Gastrocnemius medialis (tissue), 4 donors: ENCODE measurements around the gene NAB2. TPM values are rescaled to one million over a fixed set of nuclear protein-coding genes. Genes with fewer than 3 reads are reported as not detected.

ENCODE experiments used
- ATAC-seq, 2 donors: fragments of 150-250 bp; one replicate each; pipeline ENCODE4 v1.9.1; 2016
- DNase-seq, 2 donors: peaks; one replicate each; pipeline ENCODE4 v3.0.0-alpha.2; 2019
- H3K27ac ChIP-seq, 4 donors: fragments of 200-600 bp; sonication (generic); 1 replicate in 1 of 4; 2 replicates in 3 of 4; pipeline ENCODE4 v1.5.1; 2016 to 2018; ENCODE audit warnings: mild to moderate bottlenecking in 2 of 4, moderate library complexity in 1 of 4
- H3K27me3 ChIP-seq, 3 donors: fragments of 200-600 bp; sonication (generic) in 2 of 3; 1 replicate in 1 of 3; 2 replicates in 2 of 3; pipeline versions ENCODE4 v1.5.1 to v1.6.0; 2016 to 2019; ENCODE audit warnings: mild to moderate bottlenecking in 1 of 3, moderate library complexity in 1 of 3
- H3K36me3 ChIP-seq, 2 donors: fragments of 200-600 bp; sonication (generic) in 1 of 2; one replicate each; pipeline ENCODE4 v1.5.1; 2017 to 2018
- H3K4me1 ChIP-seq, 2 donors: fragments of 200-600 bp; sonication (generic) in 1 of 2; one replicate each; pipeline ENCODE4 v1.5.1; 2016 to 2017; ENCODE audit warnings: mild to moderate bottlenecking in 2 of 2
- H3K4me3 ChIP-seq, 4 donors: fragments of 200-600 bp; sonication (generic) in 3 of 4; 1 replicate in 1 of 4; 2 replicates in 3 of 4; pipeline ENCODE4 v1.5.1; 2016 to 2019; ENCODE audit warnings: mild to moderate bottlenecking in 2 of 4
- H3K9me3 ChIP-seq, 3 donors: fragments of 200-600 bp; sonication (generic) in 2 of 3; 1 replicate in 1 of 3; 2 replicates in 2 of 3; pipeline ENCODE4 v1.5.1; 2016 to 2019
- POLR2A ChIP-seq, 2 donors: fragments of 450-650 bp; IDR thresholded peaks; one replicate each; pipeline ENCODE4 v1.6.1; 2017; ENCODE audit warnings: antibody characterized with exemption in 2 of 2, mild to moderate bottlenecking in 2 of 2, moderate library complexity in 2 of 2
- in situ Hi-C, 4 donors: fragments of 200-750 bp; cut with MboI; loops; one replicate each; pipeline versions ENCODE4 v1.15.0 to v1.8.0; 2017; ENCODE audit warnings: low sequenced_read_pairs in 4 of 4
- intact Hi-C: fragments of 100-400 bp; cut with DNase I; formaldehyde crosslinking; loops from one replicate; pipeline ENCODE4 v1.15.1; 2023; ENCODE audit warnings: low total_unique reads
- total RNA-seq, 4 donors: library from RNA; depleted of rRNA; stranded (reverse); fragments of >200 nt; gene quantifications; one replicate each; pipeline versions ENCODE4 v1.1.0 to v1.2.3, GENCODE V29; 2016
- TF ChIP-seq, protein P1 (sequence below), 5 experiments: fragments of 450-650 bp in 3 of 5; fragments of 200-600 bp in 2 of 5; sonication (generic) in 2 of 5; IDR thresholded peaks in 4 of 5; conservative IDR thresholded peaks in 1 of 5; 1 replicate in 4 of 5; 2 replicates in 1 of 5; pipeline ENCODE4 v1.5.1; 2016 to 2019; ENCODE audit warnings: antibody characterized with exemption in 5 of 5, mild to moderate bottlenecking in 3 of 5, moderate library complexity in 3 of 5

Gene NAB2
- total RNA-seq, 4 donors from 2014 or later, result 4.8 to 9.5 (median 5.5) TPM

DNA sequence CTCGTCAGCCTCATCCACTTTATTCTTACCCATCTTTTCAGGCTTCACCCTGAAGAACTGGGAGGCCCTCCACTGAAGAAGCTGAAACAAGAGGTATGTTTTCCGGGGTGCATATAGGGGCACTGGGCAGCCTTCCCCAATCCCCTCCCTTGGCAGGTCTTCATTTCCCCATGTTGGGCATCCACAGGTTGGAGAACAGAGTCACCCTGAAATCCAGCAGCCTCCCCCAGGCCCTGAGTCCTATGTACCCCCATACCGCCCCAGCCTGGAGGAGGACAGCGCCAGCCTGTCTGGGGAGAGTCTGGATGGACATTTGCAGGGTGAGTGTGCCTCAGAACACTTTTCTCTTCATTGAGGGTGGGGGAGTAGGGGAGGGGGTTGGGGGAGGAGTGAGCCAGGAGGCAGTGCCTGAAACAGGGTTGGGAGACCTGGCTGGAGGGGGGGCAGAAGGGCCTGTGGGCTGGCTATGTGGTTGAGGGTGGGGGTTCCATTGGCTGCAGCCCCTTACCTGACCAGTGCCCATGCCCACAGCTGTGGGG lies 4.0 kb downstream of the NAB2 start:
- Histone ChIP-seq H3K36me3 (peaks cover 0 to 12% of the 10 kb centered on the region in 2 donors), H3K4me3 (no peak overlapping the region), H3K4me1 (peaks cover 0 to 27% of the 10 kb centered on the region in 2 donors), H3K9me3 (no peaks in the 10 kb centered on the region), H3K27ac (peak overlapping the region; percentile 60 to 71 (median 64)), H3K27me3 (no peaks in the 10 kb centered on the region)
- intact Hi-C loops (no loop called here), in situ Hi-C loops (no loop called here)
- no peak for ATAC-seq
- no peak for DNase-seq
- TF ChIP-seq, protein P1, sequence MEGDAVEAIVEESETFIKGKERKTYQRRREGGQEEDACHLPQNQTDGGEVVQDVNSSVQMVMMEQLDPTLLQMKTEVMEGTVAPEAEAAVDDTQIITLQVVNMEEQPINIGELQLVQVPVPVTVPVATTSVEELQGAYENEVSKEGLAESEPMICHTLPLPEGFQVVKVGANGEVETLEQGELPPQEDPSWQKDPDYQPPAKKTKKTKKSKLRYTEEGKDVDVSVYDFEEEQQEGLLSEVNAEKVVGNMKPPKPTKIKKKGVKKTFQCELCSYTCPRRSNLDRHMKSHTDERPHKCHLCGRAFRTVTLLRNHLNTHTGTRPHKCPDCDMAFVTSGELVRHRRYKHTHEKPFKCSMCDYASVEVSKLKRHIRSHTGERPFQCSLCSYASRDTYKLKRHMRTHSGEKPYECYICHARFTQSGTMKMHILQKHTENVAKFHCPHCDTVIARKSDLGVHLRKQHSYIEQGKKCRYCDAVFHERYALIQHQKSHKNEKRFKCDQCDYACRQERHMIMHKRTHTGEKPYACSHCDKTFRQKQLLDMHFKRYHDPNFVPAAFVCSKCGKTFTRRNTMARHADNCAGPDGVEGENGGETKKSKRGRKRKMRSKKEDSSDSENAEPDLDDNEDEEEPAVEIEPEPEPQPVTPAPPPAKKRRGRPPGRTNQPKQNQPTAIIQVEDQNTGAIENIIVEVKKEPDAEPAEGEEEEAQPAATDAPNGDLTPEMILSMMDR (IDR thresholded peaks at IDR 0.05 in 4 of 5, conservative IDR thresholded peaks at IDR 0.05 in 1 of 5), result no peak
- TF ChIP-seq POLR2A (IDR thresholded peaks at IDR 0.05), result no peak

DNA sequence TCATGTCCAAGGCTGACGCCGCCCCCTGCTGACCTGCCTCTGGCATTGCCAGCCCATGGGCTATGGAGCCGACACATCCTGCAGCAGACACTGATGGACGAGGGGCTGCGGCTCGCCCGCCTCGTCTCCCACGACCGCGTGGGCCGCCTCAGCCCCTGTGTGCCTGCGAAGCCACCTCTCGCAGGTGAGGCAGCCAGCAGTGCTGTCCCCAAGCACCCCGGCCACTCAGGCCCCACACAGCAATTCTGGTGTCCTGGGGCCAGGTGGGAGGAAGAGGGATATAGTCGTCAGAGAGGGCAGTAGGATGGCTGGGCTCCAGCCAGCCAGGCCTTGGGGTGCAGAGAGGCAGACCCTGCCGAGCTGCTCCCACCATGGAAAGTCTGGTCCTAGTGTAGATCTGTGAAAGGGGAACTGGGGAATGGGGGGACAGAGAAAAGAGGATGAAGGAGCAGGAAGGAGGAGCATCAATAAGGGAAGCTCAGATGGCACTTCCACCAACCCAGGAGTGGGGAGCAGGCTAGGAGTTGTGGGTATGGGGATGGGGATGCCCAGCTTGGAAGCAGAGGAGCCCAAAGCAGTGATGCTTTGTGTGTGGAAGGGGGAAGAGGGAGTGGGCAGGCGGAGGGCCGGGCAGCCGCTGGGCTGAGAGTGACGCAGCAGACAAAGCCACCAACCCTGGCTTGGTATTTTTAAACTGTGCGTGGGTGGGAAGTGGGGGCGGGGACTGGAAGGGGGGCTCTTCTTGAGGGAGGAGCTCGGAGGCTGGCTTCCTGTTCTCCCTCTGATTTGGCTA lies 4.7 kb downstream of the NAB2 start:
- Histone ChIP-seq H3K4me3 (no peak overlapping the region), H3K27me3 (no peaks in the 10 kb centered on the region), H3K36me3 (peaks cover 0 to 12% of the 10 kb centered on the region in 2 donors), H3K4me1 (peaks cover 0 to 23% of the 10 kb centered on the region in 2 donors), H3K9me3 (no peaks in the 10 kb centered on the region), H3K27ac (peak overlapping the region; percentile 60 to 71 (median 64))
- TF ChIP-seq, protein P1 (IDR thresholded peaks at IDR 0.05 in 4 of 5, conservative IDR thresholded peaks at IDR 0.05 in 1 of 5), result peak in 3 of 5 experiments; percentile 14 to 45 (median 44)
- TF ChIP-seq POLR2A (IDR thresholded peaks at IDR 0.05), result peak in 1 of 2 donors; percentile 7
- ATAC-seq, result peak; percentile 24 to 50
- peak; percentile 37 to 59 for DNase-seq
- in situ Hi-C loops (no loop called here), intact Hi-C loops (no loop called here)

DNA sequence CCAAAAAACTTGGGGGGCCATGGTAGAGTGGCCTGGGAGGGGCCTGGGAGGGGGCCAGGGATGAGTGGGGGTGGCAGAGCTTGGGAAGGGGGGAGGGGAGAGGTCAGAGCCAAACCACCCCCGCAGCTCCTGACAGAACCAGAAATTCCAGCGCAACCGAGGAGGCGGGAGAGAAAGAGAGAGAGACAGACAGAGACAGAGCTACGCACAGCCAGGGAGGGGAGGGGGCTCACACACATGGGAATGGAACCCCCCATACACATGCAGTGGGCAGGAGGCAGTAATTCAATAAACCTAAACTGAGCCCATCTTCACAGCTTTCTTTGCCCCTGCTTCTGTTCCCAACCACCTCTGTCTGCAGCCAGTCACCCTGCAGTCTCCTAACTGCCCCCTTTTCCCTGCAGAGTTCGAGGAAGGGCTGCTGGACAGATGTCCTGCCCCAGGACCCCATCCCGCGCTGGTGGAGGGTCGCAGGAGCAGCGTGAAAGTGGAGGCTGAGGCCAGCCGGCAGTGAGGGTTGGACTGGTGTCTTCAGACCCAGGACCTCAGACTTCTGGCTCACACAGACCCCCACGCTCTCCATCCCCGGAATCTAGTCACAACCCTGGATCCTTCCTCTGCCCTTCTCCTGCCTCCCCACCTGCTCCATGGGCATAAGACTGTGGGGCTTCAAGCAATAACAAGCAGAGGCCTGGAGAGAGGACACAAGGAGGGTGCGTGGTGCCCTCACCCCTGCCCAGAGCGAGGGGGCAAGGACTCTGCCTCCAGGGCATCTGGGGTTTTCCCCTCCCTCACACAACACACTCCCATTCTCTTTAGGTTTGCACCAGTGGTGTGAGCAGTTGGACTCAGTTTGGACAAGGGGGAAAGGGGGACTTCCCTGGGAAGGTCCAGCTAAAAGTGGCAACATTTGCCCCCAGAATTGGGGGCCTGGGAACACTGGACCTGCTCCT lies 5.6 kb downstream of the NAB2 start:
- Histone ChIP-seq H3K27ac (peak overlapping the region; percentile 60 to 71 (median 64)), H3K36me3 (peaks cover 0 to 12% of the 10 kb centered on the region in 2 donors), H3K4me3 (no peak overlapping the region), H3K4me1 (peaks cover 0 to 23% of the 10 kb centered on the region in 2 donors), H3K27me3 (no peaks in the 10 kb centered on the region), H3K9me3 (no peaks in the 10 kb centered on the region)
- no peak for DNase-seq
- TF ChIP-seq, protein P1 (IDR thresholded peaks at IDR 0.05 in 4 of 5, conservative IDR thresholded peaks at IDR 0.05 in 1 of 5), result no peak
- TF ChIP-seq POLR2A (IDR thresholded peaks at IDR 0.05), result no peak
- intact Hi-C loops (no loop called here), in situ Hi-C loops (no loop called here)
- ATAC-seq, result no peak

DNA sequence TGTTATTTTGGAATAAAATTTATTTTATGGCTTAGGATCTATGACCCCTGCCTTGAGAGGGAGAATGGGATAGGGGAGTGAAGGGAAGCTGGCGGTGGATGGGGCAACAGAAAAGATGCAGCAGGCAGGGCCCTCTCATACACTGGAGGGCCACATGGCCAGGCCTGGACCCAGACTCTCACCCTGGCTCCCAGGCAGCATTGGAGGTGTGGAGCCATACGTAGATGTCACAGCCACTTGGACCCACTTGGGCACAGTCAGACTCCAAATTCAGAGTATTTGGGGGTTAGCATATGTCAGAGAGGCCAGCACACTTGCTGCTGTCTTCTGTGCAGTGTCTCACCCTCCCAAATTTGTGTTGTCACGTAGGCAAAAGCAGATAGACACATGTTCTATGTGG lies 6.5 kb downstream of the NAB2 start:
- Histone ChIP-seq H3K27me3 (no peaks in the 10 kb centered on the region), H3K36me3 (peaks cover 0 to 12% of the 10 kb centered on the region in 2 donors), H3K27ac (no peak overlapping the region), H3K4me3 (no peak overlapping the region), H3K4me1 (peaks cover 0 to 19% of the 10 kb centered on the region in 2 donors), H3K9me3 (no peaks in the 10 kb centered on the region)
- in situ Hi-C loops, result no loop called here
- ATAC-seq, result no peak
- DNase-seq, result no peak
- intact Hi-C loops, result no loop called here
- TF ChIP-seq POLR2A (IDR thresholded peaks at IDR 0.05), result no peak
- TF ChIP-seq, protein P1 (IDR thresholded peaks at IDR 0.05 in 4 of 5, conservative IDR thresholded peaks at IDR 0.05 in 1 of 5), result no peak
